HepG2 (cell line): ENCODE data around the gene PGAP3. TPM values are rescaled to one million over a fixed set of nuclear protein-coding genes. Genes with fewer than 3 reads are reported as not detected.

Experiments
- GATAD1 ChIP-seq: IDR thresholded peaks from 2 replicates; pipeline ENCODE4 v1.6.1; 2016; ENCODE audit warnings: missing genetic modification reagents, missing compliant biosample characterization
- GATAD2A ChIP-seq: IDR thresholded peaks from 2 replicates; pipeline ENCODE4 v1.6.1; 2016
- HMGA1 ChIP-seq: sonication (generic); formaldehyde crosslinking; conservative IDR thresholded peaks from 2 replicates; pipeline ENCODE4 v1.4.0; 2020; ENCODE audit warnings: missing genetic modification reagents
- HNRNPK ChIP-seq: fragments of 200-400 bp; formaldehyde crosslinking; IDR thresholded peaks from 2 replicates; pipeline ENCODE4 v1.6.1; 2018; ENCODE audit warnings: low read length, low read depth, moderate library complexity, mild to moderate bottlenecking; ENCODE audit not compliant: poor library complexity, severe bottlenecking
- IKZF4 ChIP-seq: sonication (generic); formaldehyde crosslinking; IDR thresholded peaks from 2 replicates; pipeline ENCODE4 v1.5.1; 2020; ENCODE audit warnings: borderline replicate concordance, mild to moderate bottlenecking, low read depth, missing genetic modification reagents; ENCODE audit errors: not compliant biosample characterization
- KAT8 ChIP-seq: IDR thresholded peaks from 2 replicates; pipeline ENCODE4 v1.6.1; 2016; ENCODE audit warnings: missing genetic modification reagents, missing compliant biosample characterization
- KMT2B ChIP-seq: IDR thresholded peaks from 2 replicates; pipeline ENCODE4 v1.6.1; 2016; ENCODE audit warnings: missing genetic modification reagents, missing compliant biosample characterization
- MEIS1 ChIP-seq: sonication (generic); formaldehyde crosslinking; IDR thresholded peaks from 2 replicates; pipeline ENCODE4 v1.9.0; 2021; ENCODE audit warnings: mild to moderate bottlenecking, missing genetic modification reagents, moderate library complexity, borderline replicate concordance
- POLR2G ChIP-seq: fragments of 200-400 bp; formaldehyde crosslinking; IDR thresholded peaks from 2 replicates; pipeline ENCODE4 v1.6.1; 2018; ENCODE audit warnings: mild to moderate bottlenecking, low read depth, low read length, moderate library complexity
- SMAD9 ChIP-seq: sonication (generic); formaldehyde crosslinking; IDR thresholded peaks from 2 replicates; pipeline ENCODE4 v1.5.1; 2020; ENCODE audit warnings: mild to moderate bottlenecking, missing genetic modification reagents
- ZNF121 ChIP-seq: sonication (generic); formaldehyde crosslinking; IDR thresholded peaks from 2 replicates; pipeline ENCODE4 v1.5.0; 2020; ENCODE audit warnings: mild to moderate bottlenecking, missing genetic modification reagents
- ZNF138 ChIP-seq: sonication (generic); formaldehyde crosslinking; IDR thresholded peaks from 2 replicates; pipeline ENCODE4 v1.5.0; 2020; ENCODE audit warnings: mild to moderate bottlenecking, low read depth, missing genetic modification reagents
- ZNF253 ChIP-seq: sonication (generic); formaldehyde crosslinking; IDR thresholded peaks from 2 replicates; pipeline ENCODE4 v1.8.0; 2022; ENCODE audit warnings: mild to moderate bottlenecking, missing genetic modification reagents, borderline replicate concordance
- ZNF343 ChIP-seq: sonication (generic); formaldehyde crosslinking; IDR thresholded peaks from 2 replicates; pipeline ENCODE4 v1.4.0; 2020; ENCODE audit warnings: mild to moderate bottlenecking, missing genetic modification reagents
- polyA plus RNA-seq, 8 experiments: library from polyadenylated mRNA; depleted of rRNA in 3 of 8; stranded (reverse) in 7 of 8; unstranded in 1 of 8; fragments of >200 nt; fragmentation: Illumina TruSeq in 4 of 8; extraction: Trizol in 4 of 8; gene quantifications; 2 replicates each; pipeline versions ENCODE4 v1.2.1 to v1.2.3, GENCODE V29; 2011 to 2016; ENCODE audit warnings: low read depth in 4 of 8, missing spikeins in 1 of 8, mixed read lengths in 1 of 8; ENCODE audit not compliant: insufficient read depth in 1 of 8
- total RNA-seq, 5 experiments: library from RNA; depleted of rRNA; stranded (reverse); fragments of >200 nt; fragmentation: Illumina TruSeq; extraction: Trizol; gene quantifications; 2 replicates each; pipeline ENCODE4 v1.2.3, GENCODE V29; 2016; ENCODE audit warnings: low read depth in 1 of 5
- TF ChIP-seq, protein P1 (sequence below), 2 experiments: sonication (generic) in 1 of 2; formaldehyde crosslinking in 1 of 2; IDR thresholded peaks; 2 replicates each; pipeline versions ENCODE4 v1.6.1 to v1.9.0; 2014 to 2022; ENCODE audit warnings: antibody characterized with exemption in 1 of 2, borderline replicate concordance in 1 of 2, inconsistent platforms in 1 of 2, low read depth in 1 of 2, missing genetic modification reagents in 1 of 2
- TF ChIP-seq, protein P2 (sequence below): sonication (generic); formaldehyde crosslinking; IDR thresholded peaks from 2 replicates; pipeline ENCODE4 v1.4.0; 2020; ENCODE audit warnings: mild to moderate bottlenecking, missing genetic modification reagents
- TF ChIP-seq, protein P3 (sequence below): sonication (generic); formaldehyde crosslinking; IDR thresholded peaks from 2 replicates; pipeline ENCODE4 v1.4.0; 2020; ENCODE audit warnings: missing genetic modification reagents, mild to moderate bottlenecking, borderline replicate concordance
- TF ChIP-seq, protein P4 (sequence below): sonication (generic); formaldehyde crosslinking; IDR thresholded peaks from 2 replicates; pipeline ENCODE4 v1.8.1; 2022; ENCODE audit warnings: mild to moderate bottlenecking, missing genetic modification reagents

Gene PGAP3
- total and polyA plus RNA-seq, 2 of the 13 experiments (the other 11 are each of a cell fraction or from before 2014, with no cell fraction given), result 11.9 to 14.6 TPM

DNA sequence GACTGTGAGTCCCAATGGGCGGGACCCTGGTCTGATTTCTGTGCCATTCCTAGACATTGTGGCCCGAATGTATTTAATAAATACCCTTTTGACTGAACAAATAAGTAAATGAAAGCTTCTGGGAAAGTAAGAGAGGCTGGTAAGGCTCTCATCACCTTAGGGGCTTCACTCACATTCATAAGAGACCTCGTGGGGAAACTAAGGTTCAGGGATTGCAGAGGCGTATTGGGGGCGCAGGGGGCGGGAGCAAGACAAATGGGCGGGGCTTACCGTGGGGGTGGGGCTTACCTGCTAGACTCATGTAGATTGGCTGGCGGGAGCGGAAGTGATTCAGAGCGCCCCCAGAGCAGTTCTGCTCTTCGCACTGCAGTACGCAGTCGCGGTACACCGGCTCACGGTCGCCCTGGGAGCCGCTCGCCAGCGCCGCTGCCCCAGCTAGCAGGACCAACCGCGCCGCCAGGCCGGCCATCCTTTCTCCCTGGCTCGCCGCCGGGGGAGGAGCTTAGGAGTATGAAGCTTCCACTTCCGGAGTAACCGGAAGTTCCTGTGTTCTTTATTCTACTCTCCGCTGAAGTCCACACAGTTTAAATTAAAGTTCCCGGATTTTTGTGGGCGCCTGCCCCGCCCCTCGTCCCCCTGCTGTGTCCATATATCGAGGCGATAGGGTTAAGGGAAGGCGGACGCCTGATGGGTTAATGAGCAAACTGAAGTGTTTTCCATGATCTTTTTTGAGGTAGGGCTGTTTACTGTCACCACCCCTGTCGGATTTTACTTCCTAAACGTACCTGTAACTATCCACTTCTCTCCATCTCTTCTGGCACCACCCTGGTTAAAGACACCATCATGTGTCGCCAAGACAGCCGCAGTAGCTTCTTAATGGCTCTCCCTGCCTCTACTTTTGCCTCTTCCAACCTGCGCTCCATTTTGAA, at the start of gene PGAP3 (continued):
- TF ChIP-seq, protein P1, sequence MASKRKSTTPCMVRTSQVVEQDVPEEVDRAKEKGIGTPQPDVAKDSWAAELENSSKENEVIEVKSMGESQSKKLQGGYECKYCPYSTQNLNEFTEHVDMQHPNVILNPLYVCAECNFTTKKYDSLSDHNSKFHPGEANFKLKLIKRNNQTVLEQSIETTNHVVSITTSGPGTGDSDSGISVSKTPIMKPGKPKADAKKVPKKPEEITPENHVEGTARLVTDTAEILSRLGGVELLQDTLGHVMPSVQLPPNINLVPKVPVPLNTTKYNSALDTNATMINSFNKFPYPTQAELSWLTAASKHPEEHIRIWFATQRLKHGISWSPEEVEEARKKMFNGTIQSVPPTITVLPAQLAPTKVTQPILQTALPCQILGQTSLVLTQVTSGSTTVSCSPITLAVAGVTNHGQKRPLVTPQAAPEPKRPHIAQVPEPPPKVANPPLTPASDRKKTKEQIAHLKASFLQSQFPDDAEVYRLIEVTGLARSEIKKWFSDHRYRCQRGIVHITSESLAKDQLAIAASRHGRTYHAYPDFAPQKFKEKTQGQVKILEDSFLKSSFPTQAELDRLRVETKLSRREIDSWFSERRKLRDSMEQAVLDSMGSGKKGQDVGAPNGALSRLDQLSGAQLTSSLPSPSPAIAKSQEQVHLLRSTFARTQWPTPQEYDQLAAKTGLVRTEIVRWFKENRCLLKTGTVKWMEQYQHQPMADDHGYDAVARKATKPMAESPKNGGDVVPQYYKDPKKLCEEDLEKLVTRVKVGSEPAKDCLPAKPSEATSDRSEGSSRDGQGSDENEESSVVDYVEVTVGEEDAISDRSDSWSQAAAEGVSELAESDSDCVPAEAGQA (IDR thresholded peaks at IDR 0.05; ENCODE audit: low read depth), result no peak
- TF ChIP-seq, protein P1 (CRISPR knock-in tag; IDR thresholded peaks at IDR 0.05; ENCODE audit: borderline replicate concordance), result peak; percentile 72; the same call in 1 of the 2 replicates
- no peak for TF ChIP-seq ZNF253
- TF ChIP-seq HNRNPK, result peak; percentile 51
- no peak; the same call in 1 of the 2 replicates for TF ChIP-seq GATAD2A (CRISPR knock-in tag)
- TF ChIP-seq, protein P2, sequence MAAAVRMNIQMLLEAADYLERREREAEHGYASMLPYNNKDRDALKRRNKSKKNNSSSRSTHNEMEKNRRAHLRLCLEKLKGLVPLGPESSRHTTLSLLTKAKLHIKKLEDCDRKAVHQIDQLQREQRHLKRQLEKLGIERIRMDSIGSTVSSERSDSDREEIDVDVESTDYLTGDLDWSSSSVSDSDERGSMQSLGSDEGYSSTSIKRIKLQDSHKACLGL (CRISPR knock-in tag), result peak; percentile 18; the same call in 1 of the 2 replicates
- TF ChIP-seq, protein P3, sequence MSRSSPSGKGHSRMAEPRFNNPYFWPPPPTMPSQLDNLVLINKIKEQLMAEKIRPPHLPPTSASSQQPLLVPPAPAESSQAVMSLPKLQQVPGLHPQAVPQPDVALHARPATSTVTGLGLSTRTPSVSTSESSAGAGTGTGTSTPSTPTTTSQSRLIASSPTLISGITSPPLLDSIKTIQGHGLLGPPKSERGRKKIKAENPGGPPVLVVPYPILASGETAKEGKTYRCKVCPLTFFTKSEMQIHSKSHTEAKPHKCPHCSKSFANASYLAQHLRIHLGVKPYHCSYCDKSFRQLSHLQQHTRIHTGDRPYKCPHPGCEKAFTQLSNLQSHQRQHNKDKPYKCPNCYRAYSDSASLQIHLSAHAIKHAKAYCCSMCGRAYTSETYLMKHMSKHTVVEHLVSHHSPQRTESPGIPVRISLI (CRISPR knock-in tag), result no peak
- TF ChIP-seq SMAD9 (CRISPR knock-in tag), result no peak
- peak; percentile 91 for TF ChIP-seq GATAD1 (CRISPR knock-in tag)
- TF ChIP-seq ZNF121 (CRISPR knock-in tag), result peak; percentile 40; the same call in 1 of the 2 replicates
- TF ChIP-seq ZNF138 (CRISPR knock-in tag), result no peak
- TF ChIP-seq HMGA1 (CRISPR knock-in tag), result no peak
- 0 out of 2 replicates have a peak, but pooled peaks have one; percentile 14 for TF ChIP-seq MEIS1
- TF ChIP-seq, protein P4, sequence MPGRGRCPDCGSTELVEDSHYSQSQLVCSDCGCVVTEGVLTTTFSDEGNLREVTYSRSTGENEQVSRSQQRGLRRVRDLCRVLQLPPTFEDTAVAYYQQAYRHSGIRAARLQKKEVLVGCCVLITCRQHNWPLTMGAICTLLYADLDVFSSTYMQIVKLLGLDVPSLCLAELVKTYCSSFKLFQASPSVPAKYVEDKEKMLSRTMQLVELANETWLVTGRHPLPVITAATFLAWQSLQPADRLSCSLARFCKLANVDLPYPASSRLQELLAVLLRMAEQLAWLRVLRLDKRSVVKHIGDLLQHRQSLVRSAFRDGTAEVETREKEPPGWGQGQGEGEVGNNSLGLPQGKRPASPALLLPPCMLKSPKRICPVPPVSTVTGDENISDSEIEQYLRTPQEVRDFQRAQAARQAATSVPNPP (CRISPR knock-in tag), result 0 out of 2 replicates have a peak, but pooled peaks have one; percentile 39
- TF ChIP-seq POLR2G, result peak; percentile 84
- peak; percentile 99 for TF ChIP-seq KAT8
- TF ChIP-seq ZNF343, result no peak
- TF ChIP-seq IKZF4 (CRISPR knock-in tag), result no peak
- peak; percentile 57; the same call in 1 of the 2 replicates for TF ChIP-seq KMT2B (CRISPR knock-in tag)
